Measurements from ENCODE around the gene TMEM39B. TPM values are rescaled to one million over a fixed set of nuclear protein-coding genes. Genes with fewer than 3 reads are reported as not detected.
"Not testable (repeated sequence)": the region's sequence is repeated elsewhere in the genome, so short reads cannot be mapped to it uniquely, and the experiment has no call there.

TMEM39B gene
- total RNA-seq, 4 donors from 2014 or later: 7.6 to 12.8 (median 9.6) TPM

- no peaks in the 10 kb centered on the region for H3K36me3 ChIP-seq
- peak within 1 kb of the TSS; percentile 32 to 88 (median 83) for H3K27ac ChIP-seq
- peak within 1 kb of the TSS; percentile 28 to 70 (median 59) for H3K4me3 ChIP-seq (replicated peaks in 1 of 3)
- peak; percentile 88 to 92 for DNase-seq
- H3K27me3 ChIP-seq: no peaks in the 10 kb centered on the region
- peaks cover 35 to 40% of the 10 kb centered on the region in 2 donors for H3K4me1 ChIP-seq
- intact Hi-C loops (cut with DNase I): no loop called here
- TF ChIP-seq CTCF (IDR thresholded peaks at IDR 0.05): no peak
- TF ChIP-seq POLR2A (IDR thresholded peaks at IDR 0.05): peak in 1 of 2 donors; percentile 64
- 1 to 2% methylated on average over 36 to 38 of the region's 45 CpGs for WGBS, 2 donors
- no peaks in the 10 kb centered on the region for H3K9me3 ChIP-seq
These were observed 35.3 kb downstream of the TMEM39B start, which contains the start of gene KPNA6 for GRCh38 chr1:32107742-32108661. Gene KPNA6 (plus strand): TSS chr1:32108056. CDS start chr1:32108131, 75 bp downstream.

DNA sequence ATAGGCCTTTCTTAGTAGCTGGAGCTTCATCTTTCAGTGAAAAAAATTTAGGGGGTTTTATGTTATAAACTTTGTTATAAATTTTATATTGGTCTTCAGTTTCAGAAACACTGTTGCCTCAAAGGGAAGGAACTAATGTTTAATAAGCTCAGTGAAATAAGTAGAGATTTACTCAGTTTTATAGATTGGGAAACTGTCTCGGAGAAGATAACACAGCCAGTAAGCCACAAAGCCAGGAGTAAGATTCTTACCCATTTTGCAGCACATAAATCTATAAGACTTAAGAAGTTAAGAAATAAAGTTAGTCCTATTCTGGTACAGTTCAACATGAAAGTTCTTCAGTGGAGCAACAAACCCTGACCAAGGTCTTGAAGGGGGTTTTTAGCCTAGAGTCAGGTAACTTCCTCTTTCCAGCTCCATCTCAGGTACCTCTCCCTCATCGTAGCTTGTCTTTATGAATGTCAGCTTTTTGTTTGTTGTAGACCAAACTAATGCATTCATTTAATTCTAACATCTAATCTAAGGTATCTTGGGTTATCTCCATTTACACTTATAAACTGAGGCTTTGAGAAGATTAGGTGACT lies 38.4 kb downstream of the TMEM39B start:
- Histone ChIP-seq H3K36me3 (no peaks in the 10 kb centered on the region), H3K4me1 (peaks cover 52% of the 10 kb centered on the region in 2 donors), H3K4me3 (replicated peaks in 1 of 3) (no peak overlapping the region), H3K27me3 (no peaks in the 10 kb centered on the region), H3K27ac (peak overlapping the region in 1 of 3 donors; percentile 9), H3K9me3 (no peaks in the 10 kb centered on the region)
- 88 to 91% methylated on average over 2 of the region's 2 CpGs for WGBS, 2 donors
- no peak for DNase-seq
- intact Hi-C loops (cut with DNase I): loop anchor here (5.0 kb wide), 1 partner anchor 39 kb away; the partner anchor contains the start of gene TMEM39B
- TF ChIP-seq CTCF (IDR thresholded peaks at IDR 0.05) (no peak), POLR2A (IDR thresholded peaks at IDR 0.05) (no peak)

DNA sequence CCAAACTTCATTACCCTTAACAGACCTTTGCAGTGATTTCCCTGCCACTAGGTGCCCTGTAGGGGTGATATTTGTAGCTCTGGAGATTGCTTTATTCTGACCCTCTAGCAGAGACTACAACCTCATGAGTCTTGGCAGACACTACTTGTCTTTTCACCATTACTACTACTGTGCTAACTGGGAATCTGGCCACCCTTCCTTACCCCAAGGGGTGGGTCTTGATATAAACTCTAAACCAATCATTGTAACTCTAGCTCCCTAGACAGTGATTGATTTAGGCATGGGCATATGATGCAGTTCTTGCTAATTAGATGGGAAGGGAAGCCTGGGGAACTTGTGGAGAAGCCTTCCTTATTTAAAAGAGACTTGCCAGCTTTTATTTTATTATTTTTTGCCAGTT lies 39.0 kb downstream of the TMEM39B start:
- H3K4me1 ChIP-seq: peaks cover 58% of the 10 kb centered on the region in 2 donors
- intact Hi-C loops (cut with DNase I): loop anchor here (5.0 kb wide), 1 partner anchor 39 kb away; the partner anchor contains the start of gene TMEM39B

DNA sequence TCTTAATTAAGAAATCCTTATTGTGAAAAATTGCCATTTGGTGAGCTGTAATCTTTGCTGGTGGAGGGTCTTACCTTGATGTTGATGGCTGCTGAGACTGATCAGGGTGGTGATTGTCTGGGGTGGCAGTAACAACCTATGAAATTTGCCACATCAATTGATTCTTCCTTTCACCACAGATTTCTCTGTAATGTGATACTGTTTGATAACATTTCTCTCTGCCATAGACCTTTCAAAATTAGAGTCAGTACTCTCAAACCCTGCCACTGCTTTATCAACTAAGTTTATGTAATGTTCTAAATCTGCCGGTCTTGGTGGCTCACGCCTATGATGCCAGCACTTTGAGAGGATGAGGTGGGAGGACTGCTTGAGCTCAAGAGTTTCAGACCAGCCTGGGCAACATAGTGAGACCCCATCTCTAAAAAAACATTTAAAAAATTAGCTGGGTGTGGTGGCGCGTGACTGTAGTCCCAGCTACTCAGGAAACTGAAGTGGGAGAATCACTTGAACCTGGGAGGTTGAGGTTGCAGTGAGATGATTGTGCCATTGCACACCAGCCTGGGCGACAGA lies 40.2 kb downstream of the TMEM39B start:
- Histone ChIP-seq H3K27me3 (no peaks in the 10 kb centered on the region), H3K9me3 (no peaks in the 10 kb centered on the region), H3K4me3 (replicated peaks in 1 of 3) (no peak overlapping the region), H3K36me3 (no peaks in the 10 kb centered on the region), H3K4me1 (peaks cover 54 to 62% of the 10 kb centered on the region in 2 donors), H3K27ac (peak overlapping the region in 2 of 3 donors; percentile 9 to 10)
- intact Hi-C loops (cut with DNase I): loop anchor here (5.0 kb wide), 1 partner anchor 41 kb away; the partner anchor contains the start of gene TMEM39B
- no peak for TF ChIP-seq CTCF (IDR thresholded peaks at IDR 0.05)
- no peak for TF ChIP-seq POLR2A (IDR thresholded peaks at IDR 0.05)
- WGBS, 2 donors: 61 to 67% methylated on average over 5 of the region's 5 CpGs
- peak; percentile 23 to 40 for DNase-seq

More for the DNA sequence above, 39.0 kb downstream of the TMEM39B start:
- DNase-seq: no peak
- H3K36me3 ChIP-seq: no peaks in the 10 kb centered on the region
- no peaks in the 10 kb centered on the region for H3K27me3 ChIP-seq
- TF ChIP-seq CTCF (IDR thresholded peaks at IDR 0.05) (no peak), POLR2A (IDR thresholded peaks at IDR 0.05) (no peak)
- peak overlapping the region in 1 of 3 donors; percentile 9 for H3K27ac ChIP-seq
- no peak overlapping the region for H3K4me3 ChIP-seq (replicated peaks in 1 of 3)
- no peaks in the 10 kb centered on the region for H3K9me3 ChIP-seq

DNA sequence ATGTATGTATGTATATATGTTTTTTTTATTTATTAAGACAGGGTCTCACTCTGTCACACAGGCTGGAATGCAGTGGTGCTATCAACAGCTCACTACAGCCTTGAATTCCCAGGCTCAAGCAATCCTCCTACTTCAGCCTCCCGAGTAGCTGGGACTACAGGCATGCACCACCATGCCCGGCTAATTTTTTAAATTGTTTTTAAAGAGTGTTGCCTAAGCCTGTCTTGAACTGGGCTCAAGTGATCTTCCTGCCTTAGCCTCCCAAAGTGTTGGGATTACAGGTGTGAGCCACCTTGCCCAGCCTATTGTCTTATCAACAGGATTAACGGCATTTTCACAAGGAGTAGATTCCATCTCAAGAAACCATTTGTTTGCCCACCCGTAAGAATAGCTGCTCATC lies 40.7 kb downstream of the TMEM39B start:
- H3K4me1 ChIP-seq: peaks cover 54 to 62% of the 10 kb centered on the region in 2 donors
- intact Hi-C loops (cut with DNase I): loop anchor here (5.0 kb wide), 1 partner anchor 41 kb away; the partner anchor contains the start of gene TMEM39B
- not testable (repeated sequence) for H3K27ac ChIP-seq; H3K4me3 ChIP-seq (replicated peaks in 1 of 3); H3K27me3 ChIP-seq; H3K9me3 ChIP-seq; H3K36me3 ChIP-seq; DNase-seq
- WGBS, 2 donors: 92% methylated on average over 4 of the region's 4 CpGs

Measured in thyroid gland (tissue), 4 donors.